ENCODE measurements around the gene CACNA1G.

DNA sequence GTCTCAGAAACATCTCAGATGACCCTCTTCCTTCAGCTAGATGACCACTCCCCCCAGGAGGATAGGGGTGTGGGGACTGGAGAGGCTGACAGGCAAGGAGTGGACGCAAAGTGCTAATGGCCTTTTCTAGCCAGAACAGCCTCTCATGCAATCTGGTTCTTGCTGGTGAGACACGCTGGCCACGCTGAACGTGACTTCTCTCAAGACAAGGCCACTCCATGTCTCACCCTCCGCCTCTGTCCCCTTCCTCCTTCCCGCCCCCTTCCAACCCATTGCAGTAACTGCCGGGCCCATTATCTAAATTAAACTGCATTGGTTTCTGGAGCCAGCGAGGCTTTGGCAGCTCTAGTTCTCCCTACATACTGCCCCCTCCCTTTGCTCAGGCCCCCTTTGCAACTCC, 9.5 kb downstream of the CACNA1G start:
- TF ChIP-seq, protein P1, sequence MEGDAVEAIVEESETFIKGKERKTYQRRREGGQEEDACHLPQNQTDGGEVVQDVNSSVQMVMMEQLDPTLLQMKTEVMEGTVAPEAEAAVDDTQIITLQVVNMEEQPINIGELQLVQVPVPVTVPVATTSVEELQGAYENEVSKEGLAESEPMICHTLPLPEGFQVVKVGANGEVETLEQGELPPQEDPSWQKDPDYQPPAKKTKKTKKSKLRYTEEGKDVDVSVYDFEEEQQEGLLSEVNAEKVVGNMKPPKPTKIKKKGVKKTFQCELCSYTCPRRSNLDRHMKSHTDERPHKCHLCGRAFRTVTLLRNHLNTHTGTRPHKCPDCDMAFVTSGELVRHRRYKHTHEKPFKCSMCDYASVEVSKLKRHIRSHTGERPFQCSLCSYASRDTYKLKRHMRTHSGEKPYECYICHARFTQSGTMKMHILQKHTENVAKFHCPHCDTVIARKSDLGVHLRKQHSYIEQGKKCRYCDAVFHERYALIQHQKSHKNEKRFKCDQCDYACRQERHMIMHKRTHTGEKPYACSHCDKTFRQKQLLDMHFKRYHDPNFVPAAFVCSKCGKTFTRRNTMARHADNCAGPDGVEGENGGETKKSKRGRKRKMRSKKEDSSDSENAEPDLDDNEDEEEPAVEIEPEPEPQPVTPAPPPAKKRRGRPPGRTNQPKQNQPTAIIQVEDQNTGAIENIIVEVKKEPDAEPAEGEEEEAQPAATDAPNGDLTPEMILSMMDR (IDR thresholded peaks at IDR 0.05), result no peak
- TF ChIP-seq POLR2A (IDR thresholded peaks at IDR 0.05), result no peak

All from testis (tissue), 2 donors.